Activated CD8-positive, alpha-beta memory T cell treated with anti-CD3 and anti-CD28 coated beads for 24 hours (primary cell): ENCODE results near the gene CATSPER4.
"Not testable (repeated sequence)": the region's sequence is repeated elsewhere in the genome, so short reads cannot be mapped to it uniquely, and the experiment has no call there.

ENCODE experiments used
- DNase-seq: peaks from one replicate; pipeline ENCODE4 v3.0.0-alpha.2; 2020

Gene CATSPER4

GRCh38 chr1:26197301-26197700 lies 6.9 kb downstream of the CATSPER4 start:
- no peak for DNase-seq

- DNase-seq, result no peak
Observed at GRCh38 chr1:26197813-26198212, 7.4 kb downstream of the CATSPER4 start.

GRCh38 chr1:26200413-26200812 lies 10.0 kb downstream of the CATSPER4 start:
- DNase-seq, result no peak

DNA sequence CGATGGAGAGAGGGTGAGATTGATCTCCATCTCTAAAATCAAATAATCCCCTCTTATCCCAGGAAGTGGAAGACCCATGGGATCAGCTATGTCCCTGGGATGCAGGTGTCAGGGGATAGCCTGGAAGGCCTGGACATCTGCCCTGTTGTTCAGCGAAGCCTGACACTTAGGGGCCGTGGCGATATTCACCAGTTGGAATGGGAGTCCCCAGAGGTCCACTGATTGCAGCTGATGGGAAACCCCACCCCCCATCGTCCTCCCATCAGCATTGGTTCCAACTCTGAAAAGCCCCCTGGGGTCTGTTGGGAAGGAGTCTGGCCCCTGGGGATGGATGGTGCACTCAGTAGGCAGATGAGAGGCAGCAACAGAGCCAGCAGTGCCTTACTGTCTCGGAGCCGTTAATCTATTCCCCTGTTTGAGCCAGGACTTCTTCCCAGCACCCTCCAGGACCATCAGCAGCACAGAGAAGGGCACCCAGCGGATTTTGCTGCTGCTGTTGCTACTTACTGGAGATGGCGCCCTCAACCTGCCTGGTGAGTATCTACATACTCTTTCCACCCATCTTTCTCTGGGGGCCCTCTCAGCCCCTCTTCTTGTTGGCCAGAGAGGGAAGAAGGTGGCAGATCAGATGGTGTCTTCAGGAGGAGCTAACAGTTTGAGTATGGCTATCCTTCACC lies 13.4 kb downstream of the CATSPER4 start:
- DNase-seq, result no peak

DNA sequence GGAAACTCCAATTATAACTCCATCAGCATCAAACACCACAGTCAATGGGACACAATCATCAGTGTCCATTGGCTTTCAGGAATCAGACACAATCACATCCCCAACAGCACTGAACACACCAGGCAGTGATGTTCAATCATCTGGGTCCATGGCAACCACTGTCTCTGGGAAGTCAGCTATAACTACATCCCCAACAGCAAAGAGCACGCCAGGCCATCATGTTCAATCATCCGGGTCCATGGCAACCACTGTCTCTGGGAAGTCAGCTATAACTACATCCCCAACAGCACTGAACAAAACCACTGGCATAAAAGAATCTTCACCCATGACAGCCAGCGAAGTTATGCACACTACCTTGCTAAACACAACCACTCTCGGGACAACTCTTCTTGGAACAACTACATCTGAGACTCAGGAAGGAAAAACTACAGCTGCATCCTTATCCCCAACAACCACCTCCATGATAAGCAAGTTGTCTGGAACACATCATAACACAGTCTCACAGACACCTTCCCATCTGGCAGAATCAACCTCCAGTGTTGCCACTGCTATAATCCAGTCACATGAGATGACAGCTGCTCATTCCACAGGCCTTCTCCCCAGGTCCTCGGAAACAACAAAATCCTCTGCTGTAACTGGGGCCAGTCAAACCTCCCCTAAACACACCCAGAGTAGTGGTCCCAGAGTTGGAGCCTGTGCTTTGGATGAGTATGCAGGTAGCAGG lies 19.9 kb downstream of the CATSPER4 start:
- no peak for DNase-seq

DNA sequence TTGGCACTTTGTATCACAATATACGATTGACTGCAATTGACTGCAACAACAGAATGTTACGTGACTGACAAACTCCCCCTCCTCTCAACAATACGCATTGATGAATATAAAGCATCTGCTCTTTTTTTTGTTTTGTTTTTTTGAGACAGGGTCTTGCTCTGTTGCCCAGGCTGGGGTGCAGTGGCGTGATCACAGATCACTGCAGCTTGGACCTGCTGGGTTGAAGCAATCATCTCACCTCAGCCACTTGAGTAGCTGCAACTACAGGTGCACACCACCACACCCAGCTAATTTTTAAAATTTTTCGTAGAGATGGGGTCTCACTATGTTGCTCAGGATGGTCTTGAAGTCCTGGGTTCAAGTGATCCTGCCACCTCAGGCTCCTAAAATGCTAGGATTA lies 22.3 kb downstream of the CATSPER4 start:
- DNase-seq, result no peak

- no peak for DNase-seq
Observed at GRCh38 chr1:26213335-26213905, 23.0 kb downstream of the CATSPER4 start.

GRCh38 chr1:26215246-26215645 lies 24.8 kb downstream of the CATSPER4 start:
- no peak for DNase-seq

GRCh38 chr1:26218906-26219494 lies 28.6 kb downstream of the CATSPER4 start:
- no peak for DNase-seq

- no peak for DNase-seq
Observed at GRCh38 chr1:26220199-26220912, 30.0 kb downstream of the CATSPER4 start.

DNA sequence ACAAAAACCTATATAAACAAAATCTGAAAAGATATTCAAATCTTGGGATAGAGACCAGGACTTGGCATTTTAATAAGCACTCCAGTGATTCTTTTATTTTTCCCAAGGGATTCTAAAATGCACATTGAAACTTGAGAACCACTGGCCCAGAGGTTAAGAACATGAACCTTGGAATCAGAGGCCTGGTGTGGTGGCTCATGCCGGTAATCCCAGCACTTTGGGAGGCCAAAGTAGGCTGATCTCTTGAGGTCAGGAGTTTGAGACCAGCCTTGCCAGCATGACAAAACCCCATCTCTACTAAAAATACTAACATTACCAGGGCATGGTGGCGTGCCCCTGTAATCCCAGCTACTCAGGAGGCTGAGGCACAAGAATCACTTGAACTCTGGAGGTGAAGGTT lies 30.7 kb downstream of the CATSPER4 start:
- no peak for DNase-seq

GRCh38 chr1:26224606-26225005 lies 34.2 kb downstream of the CATSPER4 start:
- DNase-seq, result no peak

DNA sequence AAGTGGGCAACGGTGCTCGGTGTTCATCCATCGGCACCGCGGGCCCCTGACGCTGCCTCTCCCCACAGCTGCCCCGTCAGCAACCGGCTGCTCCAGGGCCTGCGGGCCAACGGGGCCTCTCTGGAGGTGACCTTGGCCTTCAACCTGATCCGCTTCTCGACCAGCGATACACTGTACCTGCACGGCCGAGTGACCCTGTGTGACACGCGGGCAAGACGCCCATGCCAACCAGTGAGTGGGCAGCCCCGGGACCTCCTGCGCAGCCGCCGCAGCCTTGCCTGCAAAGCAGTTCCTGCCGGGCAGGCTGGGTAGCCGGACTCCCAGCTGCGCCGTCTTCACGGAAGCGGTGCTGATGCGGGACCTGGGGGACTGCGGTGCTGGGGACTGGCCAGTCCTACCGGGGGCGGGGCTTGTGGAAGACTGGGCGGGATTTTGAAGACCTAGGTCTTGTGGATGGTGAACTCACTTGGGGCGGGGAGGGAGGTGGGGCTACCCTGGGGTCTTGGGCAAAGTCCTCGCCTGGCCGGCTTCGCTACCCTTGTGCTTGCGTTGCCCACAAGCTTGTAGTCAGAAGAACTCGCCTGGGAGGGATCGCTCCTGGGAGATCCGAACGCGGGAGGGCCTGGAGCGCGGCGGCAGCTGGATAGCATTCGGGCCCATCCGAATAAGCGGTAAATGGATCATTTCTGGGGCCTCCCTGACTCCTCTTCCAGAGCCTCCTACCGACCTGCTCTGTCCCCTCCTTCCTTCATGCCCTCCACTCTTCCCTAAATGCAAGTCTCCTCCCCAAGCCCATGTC lies 34.8 kb downstream of the CATSPER4 start:
- peak; percentile 74 for DNase-seq

DNA sequence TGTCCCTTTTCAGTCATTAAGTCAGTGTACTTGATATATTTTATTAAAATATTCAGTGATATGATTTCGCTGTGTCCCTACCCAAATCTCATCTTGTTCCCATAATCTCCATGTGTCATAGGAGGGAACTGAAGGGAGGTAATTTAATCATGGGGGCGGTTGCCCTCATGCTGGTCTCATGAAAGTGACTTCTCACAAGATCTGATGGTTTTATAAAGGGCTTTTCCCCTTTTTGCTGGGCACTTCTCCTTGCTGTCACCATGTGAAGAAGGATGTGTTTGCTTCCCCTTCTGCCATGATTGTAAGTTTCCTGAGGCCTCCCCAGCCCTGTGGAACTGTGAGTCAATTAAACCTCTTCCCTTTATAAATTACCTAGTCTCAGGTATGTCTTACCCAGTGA lies 40.3 kb downstream of the CATSPER4 start:
- DNase-seq, result not testable (repeated sequence)

GRCh38 chr1:26233903-26234643 lies 43.7 kb downstream of the CATSPER4 start, which contains the start of gene CEP85:
TSS of gene CEP85 (plus strand) at chr1:26234200. CDS start at chr1:26239784, 5,584 bp downstream.
- DNase-seq, result peak; percentile 98

DNA sequence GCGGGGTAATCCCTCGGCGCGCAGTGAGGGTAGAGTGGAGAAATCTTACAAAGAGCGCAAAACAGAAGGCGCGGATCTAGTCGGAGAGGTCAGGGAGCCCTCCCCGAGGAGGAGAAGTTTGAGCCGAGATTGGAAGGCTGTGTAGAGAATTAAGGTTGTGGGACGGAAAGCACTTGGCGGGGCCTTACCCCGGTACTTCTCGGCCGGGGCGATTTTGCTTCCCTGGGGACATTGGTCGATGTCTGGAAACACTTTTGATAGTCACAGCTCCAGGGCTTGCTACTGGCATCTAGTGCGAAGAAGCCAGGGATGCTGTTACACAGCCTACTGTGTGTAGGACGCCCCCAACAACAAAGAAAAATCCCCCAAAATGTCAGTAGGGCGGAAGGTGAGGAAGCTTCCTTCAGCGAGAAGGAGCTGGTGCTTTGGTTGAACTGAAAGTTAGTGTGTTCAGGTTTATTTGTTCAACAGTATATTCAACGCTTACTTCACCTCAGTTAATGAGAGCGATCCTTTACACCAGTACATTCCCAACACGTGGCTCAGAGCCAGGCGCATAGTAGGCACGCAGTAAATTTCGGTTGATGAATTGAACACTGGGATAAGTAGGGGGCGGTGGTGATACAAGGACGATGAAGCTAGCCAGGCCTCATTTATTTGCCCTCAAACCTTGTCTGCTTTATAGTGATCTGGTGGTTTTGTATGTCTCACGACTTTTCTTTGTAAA lies 44.4 kb downstream of the CATSPER4 start:
- no peak for DNase-seq

GRCh38 chr1:26237230-26237966 lies 47.0 kb downstream of the CATSPER4 start:
- DNase-seq, result no peak

- no peak for DNase-seq
Observed at GRCh38 chr1:26239936-26240335, 49.5 kb downstream of the CATSPER4 start.
